GM12878 (cell line): ENCODE results near the gene SPRR2A. TPM values are rescaled to one million over a fixed set of nuclear protein-coding genes. Genes with fewer than 3 reads are reported as not detected.

Experiments
- ATAC-seq: fragments of 200-7000 bp; cut with Tn5 transposase; 3 replicates; pipeline ENCODE4 v1.9.1; 2020; ENCODE audit warnings: mild to moderate bottlenecking, moderate library complexity
- BruUV-seq: library from RNA; stranded (reverse); fragments of 400-500 nt; replicated peaks from 2 replicates; lab custom pipeline; 2021; lab: Mats Ljungman, UMichigan
- CTCF ChIA-PET: fragments of 300-600 bp; sonication (Branson Sonifier 250); formaldehyde crosslinking; extraction: SDS; loops from one replicate; lab custom pipeline; 2021; ENCODE audit warnings: inconsistent platforms; lab: Yijun Ruan, JAX
- POLR2A ChIA-PET: fragments of 350-600 bp; formaldehyde crosslinking; extraction: SDS; loops from one replicate; lab custom pipeline; 2021; ENCODE audit warnings: inconsistent platforms; lab: Charles Lee
- RAD21 ChIA-PET: fragments of 300-600 bp; sonication (Branson Sonifier 250); formaldehyde crosslinking; loops from one replicate; lab custom pipeline; 2023; ENCODE audit warnings: antibody characterized with exemption; ENCODE audit not compliant: unreplicated experiment; lab: Charles Lee
- SMC1A ChIA-PET: fragments of 300-600 bp; sonication (Branson Sonifier 250); formaldehyde crosslinking; loops from one replicate; lab custom pipeline; 2023; ENCODE audit not compliant: unreplicated experiment, uncharacterized antibody; lab: Charles Lee
- DNase-seq: peaks from one replicate; pipeline ENCODE4 v3.0.0-alpha.2; 2011; ENCODE audit warnings: low read depth, low spot score
- FAIRE-seq: peaks from 3 replicates; lab custom pipeline; 2011; peaks lifted over from hg19 to GRCh38; lab: Jason Lieb, UNC
- H2AFZ ChIP-seq: 2 replicates; pipeline ENCODE4 v1.6.0; 2011; ENCODE audit warnings: low read depth, low read length, control low read depth; ENCODE audit not compliant: control insufficient read depth
- H3K27ac ChIP-seq: 2 replicates; pipeline ENCODE4 v1.5.1; 2011; ENCODE audit warnings: control low read depth; ENCODE audit not compliant: control insufficient read depth, insufficient read depth
- H3K27me3 ChIP-seq, 2 experiments: replicated peaks in 1 of 2; 2 replicates each; pipeline versions ENCODE4 v1.6.0 to v1.6.1; 2011; ENCODE audit warnings: low read length in 1 of 2; ENCODE audit not compliant: control insufficient read depth in 2 of 2, insufficient read depth in 2 of 2
- H3K36me3 ChIP-seq, 2 experiments: 2 replicates each; pipeline ENCODE4 v1.5.1; 2011; ENCODE audit warnings: low read length in 1 of 2; ENCODE audit not compliant: control insufficient read depth in 2 of 2, insufficient read depth in 2 of 2
- H3K4me1 ChIP-seq: 2 replicates; pipeline ENCODE4 v1.6.1; 2011; ENCODE audit warnings: mild to moderate bottlenecking, low read length, moderate library complexity, mixed read lengths; ENCODE audit not compliant: control insufficient read depth, insufficient read depth
- H3K4me2 ChIP-seq: 2 replicates; pipeline ENCODE4 v1.6.0; 2011; ENCODE audit warnings: control low read depth; ENCODE audit not compliant: control insufficient read depth, insufficient read depth
- H3K4me3 ChIP-seq: fragments of 200-600 bp; sonication (generic); 2 replicates; pipeline ENCODE4 v1.5.1; 2016
- H3K79me2 ChIP-seq: 2 replicates; pipeline ENCODE4 v1.6.0; 2011; ENCODE audit warnings: low read length; ENCODE audit not compliant: control insufficient read depth, insufficient read depth
- H3K9ac ChIP-seq: 2 replicates; pipeline ENCODE4 v1.8.0; 2011; ENCODE audit warnings: low read length, control low read depth, mixed read lengths; ENCODE audit not compliant: control insufficient read depth, insufficient read depth
- H3K9me3 ChIP-seq: replicated peaks from 3 replicates; pipeline ENCODE4 v1.5.1; 2011; ENCODE audit warnings: mild to moderate bottlenecking, low read length; ENCODE audit not compliant: control insufficient read depth, insufficient read depth
- H4K20me1 ChIP-seq: 2 replicates; pipeline ENCODE4 v1.6.0; 2011; ENCODE audit not compliant: control insufficient read depth, insufficient read depth
- ESRRA ChIP-seq: IDR thresholded peaks from 2 replicates; pipeline ENCODE4 v1.6.1; 2012; ENCODE audit warnings: mild to moderate bottlenecking, low read length, improper control_type of control experiment
- FOXK2 ChIP-seq: fragments of 450-650 bp; IDR thresholded peaks from 2 replicates; pipeline ENCODE4 v1.6.1; 2017; ENCODE audit warnings: mild to moderate bottlenecking, moderate library complexity
- HDGF ChIP-seq: fragments of 450-650 bp; IDR thresholded peaks from 2 replicates; pipeline ENCODE4 v1.6.1; 2016; ENCODE audit warnings: antibody characterized with exemption
- IKZF2 ChIP-seq, 2 experiments: fragments of 450-650 bp; IDR thresholded peaks; 2 replicates each; pipeline ENCODE4 v1.6.1; 2017; ENCODE audit warnings: mild to moderate bottlenecking in 2 of 2, moderate library complexity in 2 of 2
- JUND ChIP-seq: IDR thresholded peaks from 2 replicates; pipeline ENCODE4 v1.6.1; 2012; ENCODE audit warnings: low read depth, mild to moderate bottlenecking, low read length, improper control_type of control experiment, moderate library complexity
- NFYB ChIP-seq: IDR thresholded peaks from 2 replicates; pipeline ENCODE4 v1.6.1; 2011; ENCODE audit warnings: low read depth, mild to moderate bottlenecking, low read length, improper control_type of control experiment, moderate library complexity; ENCODE audit not compliant: insufficient read depth
- PAX8 ChIP-seq: fragments of 450-650 bp; IDR thresholded peaks from 2 replicates; pipeline ENCODE4 v1.6.1; 2017; ENCODE audit warnings: mild to moderate bottlenecking, moderate library complexity
- RAD51 ChIP-seq: fragments of 450-650 bp; IDR thresholded peaks from 2 replicates; pipeline ENCODE4 v1.6.1; 2016; ENCODE audit warnings: moderate library complexity, mild to moderate bottlenecking, inconsistent platforms
- SMC3 ChIP-seq: IDR thresholded peaks from 2 replicates; pipeline ENCODE4 v1.6.1; 2011; ENCODE audit warnings: low read length, improper control_type of control experiment, borderline replicate concordance
- STAT3 ChIP-seq: IDR thresholded peaks from 2 replicates; pipeline ENCODE4 v1.6.1; 2011; ENCODE audit warnings: low read depth, low read length, improper control_type of control experiment
- TARDBP ChIP-seq: IDR thresholded peaks from 2 replicates; pipeline ENCODE4 v1.6.1; 2016; ENCODE audit warnings: borderline replicate concordance
- ZNF217 ChIP-seq: fragments of 450-650 bp; IDR thresholded peaks from 2 replicates; pipeline ENCODE4 v1.6.1; 2017; ENCODE audit warnings: antibody characterized with exemption, mild to moderate bottlenecking
- ZZZ3 ChIP-seq: IDR thresholded peaks from 2 replicates; pipeline ENCODE4 v1.6.1; 2011; ENCODE audit warnings: low read depth; ENCODE audit not compliant: control insufficient read depth, insufficient read length
- WGBS: methylation state at CpG from one replicate; pipeline ENCODE4 v1.1.6; 2016; ENCODE audit warnings: low lambda C conversion rate; ENCODE audit not compliant: insufficient replicate concordance, insufficient coverage; ENCODE audit errors: missing lambda C conversion rate; 5-methylcytosine and 5-hydroxymethylcytosine counted together
- in situ Hi-C: fragments of 300-500 bp; cut with MboI; formaldehyde crosslinking; loops from 9 replicates; pipeline ENCODE4 v1.14.3; 2018; ENCODE audit warnings: mixed read lengths
- intact Hi-C: fragments of 100-400 bp; cut with micrococcal nuclease; formaldehyde crosslinking; loops from one replicate; pipeline ENCODE4 v1.14.2; 2022; ENCODE audit not compliant: unreplicated experiment
- polyA plus RNA-seq, 11 experiments: library from polyadenylated mRNA; depleted of rRNA in 4 of 11; unstranded in 6 of 11; stranded (reverse) in 5 of 11; fragments of >200 nt; fragmentation: Nextera tagmentation in 4 of 11; fragmentation: Illumina TruSeq in 1 of 11; extraction: Ambion mirVana in 4 of 11; extraction: Trizol in 1 of 11; gene quantifications; 1 replicate in 1 of 11; 2 replicates in 10 of 11; pipeline versions ENCODE4 v1.2.1 to v1.2.3, GENCODE V29; 2011 to 2016; ENCODE audit warnings: inconsistent platforms in 2 of 11, missing spikeins in 2 of 11, low read depth in 1 of 11
- total RNA-seq, 4 experiments: library from RNA; depleted of rRNA in 3 of 4; stranded (reverse); fragments of >200 nt in 3 of 4; fragmentation: Illumina TruSeq in 1 of 4; extraction: Trizol in 1 of 4; gene quantifications; 2 replicates each; pipeline versions ENCODE4 v1.2.1 to v1.2.3, GENCODE V29; 2013 to 2021
- TF ChIP-seq, protein P1 (sequence below): fragments of 450-650 bp; IDR thresholded peaks from 2 replicates; pipeline ENCODE4 v1.6.1; 2017; ENCODE audit warnings: mild to moderate bottlenecking, low read depth, inconsistent platforms; ENCODE audit not compliant: poor library complexity, severe bottlenecking
- TF ChIP-seq, protein P2 (sequence below): IDR thresholded peaks from 2 replicates; pipeline ENCODE4 v1.6.1; 2012; ENCODE audit warnings: low read depth, low read length, improper control_type of control experiment
- TF ChIP-seq, protein P3 (sequence below): fragments of 450-650 bp; IDR thresholded peaks from 2 replicates; pipeline ENCODE4 v1.6.1; 2016; ENCODE audit warnings: mild to moderate bottlenecking
- TF ChIP-seq, protein P4 (sequence below): fragments of 450-650 bp; IDR thresholded peaks from 2 replicates; pipeline ENCODE4 v1.6.1; 2017; ENCODE audit warnings: mild to moderate bottlenecking, moderate library complexity

The SPRR2A gene
- total and polyA plus RNA-seq, 10 of the 15 experiments (the other 5 are each of a cell fraction or from before 2014, with no cell fraction given), result not detected

DNA sequence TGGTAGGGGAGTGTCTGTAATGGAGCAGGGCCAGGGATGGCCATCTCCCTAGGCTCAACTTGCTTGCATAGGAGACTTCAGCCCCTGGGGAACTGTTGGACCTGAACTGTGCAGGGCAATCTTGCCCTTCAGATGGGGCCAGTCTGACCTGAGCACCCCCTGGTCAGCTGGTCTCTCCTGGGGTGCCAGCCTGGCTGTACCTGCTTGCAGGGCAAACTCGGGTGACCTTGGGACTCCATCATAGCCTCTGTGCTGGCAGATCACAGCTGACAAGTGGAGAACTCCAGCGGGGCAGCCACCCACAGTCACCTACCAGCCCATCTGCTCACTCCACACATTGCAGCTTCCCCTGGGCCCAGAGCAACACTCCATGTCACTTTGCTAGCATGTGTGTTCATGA lies 8.1 kb downstream of the SPRR2A start:
- Histone ChIP-seq H3K79me2 (no peaks in the 10 kb centered on the region), H3K27ac (no peak overlapping the region), H2AFZ (no peak overlapping the region), H3K9ac (no peak overlapping the region), H3K36me3 (no peaks in the 10 kb centered on the region), H4K20me1 (no peaks in the 10 kb centered on the region), H3K27me3 (peaks cover 0 to 3% of the 10 kb centered on the region in 2 experiments; a peak in 1 of 4 replicates), H3K4me3 (no peak overlapping the region), H3K4me1 (no peaks in the 10 kb centered on the region), H3K4me2 (no peak overlapping the region), H3K9me3 (no peaks in the 10 kb centered on the region)
- ChIA-PET POLR2A (interaction anchor here (0.5 kb wide), 1 partner anchor 587 kb away, joined by 6 read pairs; no protein-coding TSS in a partner anchor), SMC1A (no interaction called here), RAD21 (no interaction called here), CTCF (interaction anchor here (2.0 kb wide), 1 partner anchor 179 kb away, joined by 8 read pairs; no protein-coding TSS in a partner anchor)
- TF ChIP-seq SMC3 (no peak), RAD51 (no peak), TARDBP (no peak), NFYB (no peak), ZNF217 (no peak), JUND (no peak), PAX8 (no peak), IKZF2 (IDR thresholded peaks at IDR 0.05) (no peak), ZZZ3 (no peak), STAT3 (no peak), FOXK2 (no peak), HDGF (no peak), ESRRA (no peak)
- TF ChIP-seq, protein P1, sequence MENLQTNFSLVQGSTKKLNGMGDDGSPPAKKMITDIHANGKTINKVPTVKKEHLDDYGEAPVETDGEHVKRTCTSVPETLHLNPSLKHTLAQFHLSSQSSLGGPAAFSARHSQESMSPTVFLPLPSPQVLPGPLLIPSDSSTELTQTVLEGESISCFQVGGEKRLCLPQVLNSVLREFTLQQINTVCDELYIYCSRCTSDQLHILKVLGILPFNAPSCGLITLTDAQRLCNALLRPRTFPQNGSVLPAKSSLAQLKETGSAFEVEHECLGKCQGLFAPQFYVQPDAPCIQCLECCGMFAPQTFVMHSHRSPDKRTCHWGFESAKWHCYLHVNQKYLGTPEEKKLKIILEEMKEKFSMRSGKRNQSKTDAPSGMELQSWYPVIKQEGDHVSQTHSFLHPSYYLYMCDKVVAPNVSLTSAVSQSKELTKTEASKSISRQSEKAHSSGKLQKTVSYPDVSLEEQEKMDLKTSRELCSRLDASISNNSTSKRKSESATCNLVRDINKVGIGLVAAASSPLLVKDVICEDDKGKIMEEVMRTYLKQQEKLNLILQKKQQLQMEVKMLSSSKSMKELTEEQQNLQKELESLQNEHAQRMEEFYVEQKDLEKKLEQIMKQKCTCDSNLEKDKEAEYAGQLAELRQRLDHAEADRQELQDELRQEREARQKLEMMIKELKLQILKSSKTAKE, result no peak
- TF ChIP-seq, protein P2, sequence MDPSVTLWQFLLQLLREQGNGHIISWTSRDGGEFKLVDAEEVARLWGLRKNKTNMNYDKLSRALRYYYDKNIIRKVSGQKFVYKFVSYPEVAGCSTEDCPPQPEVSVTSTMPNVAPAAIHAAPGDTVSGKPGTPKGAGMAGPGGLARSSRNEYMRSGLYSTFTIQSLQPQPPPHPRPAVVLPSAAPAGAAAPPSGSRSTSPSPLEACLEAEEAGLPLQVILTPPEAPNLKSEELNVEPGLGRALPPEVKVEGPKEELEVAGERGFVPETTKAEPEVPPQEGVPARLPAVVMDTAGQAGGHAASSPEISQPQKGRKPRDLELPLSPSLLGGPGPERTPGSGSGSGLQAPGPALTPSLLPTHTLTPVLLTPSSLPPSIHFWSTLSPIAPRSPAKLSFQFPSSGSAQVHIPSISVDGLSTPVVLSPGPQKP, result no peak
- TF ChIP-seq, protein P3, sequence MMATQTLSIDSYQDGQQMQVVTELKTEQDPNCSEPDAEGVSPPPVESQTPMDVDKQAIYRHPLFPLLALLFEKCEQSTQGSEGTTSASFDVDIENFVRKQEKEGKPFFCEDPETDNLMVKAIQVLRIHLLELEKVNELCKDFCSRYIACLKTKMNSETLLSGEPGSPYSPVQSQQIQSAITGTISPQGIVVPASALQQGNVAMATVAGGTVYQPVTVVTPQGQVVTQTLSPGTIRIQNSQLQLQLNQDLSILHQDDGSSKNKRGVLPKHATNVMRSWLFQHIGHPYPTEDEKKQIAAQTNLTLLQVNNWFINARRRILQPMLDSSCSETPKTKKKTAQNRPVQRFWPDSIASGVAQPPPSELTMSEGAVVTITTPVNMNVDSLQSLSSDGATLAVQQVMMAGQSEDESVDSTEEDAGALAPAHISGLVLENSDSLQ, result no peak
- TF ChIP-seq, protein P4, sequence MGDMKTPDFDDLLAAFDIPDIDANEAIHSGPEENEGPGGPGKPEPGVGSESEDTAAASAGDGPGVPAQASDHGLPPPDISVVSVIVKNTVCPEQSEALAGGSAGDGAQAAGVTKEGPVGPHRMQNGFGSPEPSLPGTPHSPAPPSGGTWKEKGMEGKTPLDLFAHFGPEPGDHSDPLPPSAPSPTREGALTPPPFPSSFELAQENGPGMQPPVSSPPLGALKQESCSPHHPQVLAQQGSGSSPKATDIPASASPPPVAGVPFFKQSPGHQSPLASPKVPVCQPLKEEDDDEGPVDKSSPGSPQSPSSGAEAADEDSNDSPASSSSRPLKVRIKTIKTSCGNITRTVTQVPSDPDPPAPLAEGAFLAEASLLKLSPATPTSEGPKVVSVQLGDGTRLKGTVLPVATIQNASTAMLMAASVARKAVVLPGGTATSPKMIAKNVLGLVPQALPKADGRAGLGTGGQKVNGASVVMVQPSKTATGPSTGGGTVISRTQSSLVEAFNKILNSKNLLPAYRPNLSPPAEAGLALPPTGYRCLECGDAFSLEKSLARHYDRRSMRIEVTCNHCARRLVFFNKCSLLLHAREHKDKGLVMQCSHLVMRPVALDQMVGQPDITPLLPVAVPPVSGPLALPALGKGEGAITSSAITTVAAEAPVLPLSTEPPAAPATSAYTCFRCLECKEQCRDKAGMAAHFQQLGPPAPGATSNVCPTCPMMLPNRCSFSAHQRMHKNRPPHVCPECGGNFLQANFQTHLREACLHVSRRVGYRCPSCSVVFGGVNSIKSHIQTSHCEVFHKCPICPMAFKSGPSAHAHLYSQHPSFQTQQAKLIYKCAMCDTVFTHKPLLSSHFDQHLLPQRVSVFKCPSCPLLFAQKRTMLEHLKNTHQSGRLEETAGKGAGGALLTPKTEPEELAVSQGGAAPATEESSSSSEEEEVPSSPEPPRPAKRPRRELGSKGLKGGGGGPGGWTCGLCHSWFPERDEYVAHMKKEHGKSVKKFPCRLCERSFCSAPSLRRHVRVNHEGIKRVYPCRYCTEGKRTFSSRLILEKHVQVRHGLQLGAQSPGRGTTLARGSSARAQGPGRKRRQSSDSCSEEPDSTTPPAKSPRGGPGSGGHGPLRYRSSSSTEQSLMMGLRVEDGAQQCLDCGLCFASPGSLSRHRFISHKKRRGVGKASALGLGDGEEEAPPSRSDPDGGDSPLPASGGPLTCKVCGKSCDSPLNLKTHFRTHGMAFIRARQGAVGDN, result no peak
- intact Hi-C loops, result no loop called here
- in situ Hi-C loops, result no loop called here
- FAIRE-seq (no peak), DNase-seq (no peak), ATAC-seq (no peak)
- BruUV-seq, result no TSS peak
- 27% methylated on average over 2 of the region's 2 CpGs for WGBS
